Measurements from ENCODE around the gene MYH11. TPM values are rescaled to one million over a fixed set of nuclear protein-coding genes. Genes with fewer than 3 reads are reported as not detected.

Gene MYH11
- total RNA-seq = 100 to 1,000 TPM in 1 of 4 donors, 10 to 100 TPM in 3; 22.4 to 206 (median 26.8) TPM

DNA sequence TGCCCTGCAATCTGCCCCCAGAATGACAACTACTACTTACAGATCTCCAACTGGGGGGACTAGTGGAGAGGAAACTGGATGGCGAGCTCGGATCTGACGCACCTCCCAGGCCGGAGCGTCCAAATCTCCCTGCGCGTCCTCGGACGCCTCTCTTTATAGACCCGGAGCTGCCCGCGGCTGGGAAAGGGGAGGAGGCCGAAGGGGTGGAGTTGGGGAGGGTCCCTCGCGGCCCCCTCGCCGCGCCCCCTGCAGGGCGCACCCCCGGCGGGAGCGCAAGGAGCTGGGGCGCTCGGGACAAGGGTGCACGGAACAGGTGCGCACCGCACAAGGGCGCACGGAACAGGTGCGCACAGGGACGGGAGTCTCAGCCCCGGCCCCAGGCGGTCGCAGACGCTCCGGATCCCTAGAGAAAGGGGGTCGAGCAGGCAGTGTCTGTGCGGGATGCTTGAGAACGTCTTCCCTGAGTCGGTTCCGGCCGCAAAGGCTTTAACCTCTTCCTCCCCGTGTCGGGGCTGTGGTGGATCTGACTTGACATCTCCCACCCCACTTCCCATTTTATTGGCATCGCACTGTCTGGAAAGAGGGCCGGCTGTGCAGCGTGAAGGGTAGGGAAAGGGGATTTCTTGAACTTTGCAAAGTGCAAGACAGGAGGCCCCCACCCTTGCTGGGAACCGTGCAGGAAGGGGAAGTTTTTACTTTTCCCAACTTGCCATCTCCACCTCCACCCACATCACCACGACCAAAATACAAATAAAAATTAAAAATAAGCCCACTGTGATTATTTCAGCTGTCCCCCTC is at the start of gene MYH11:
TSS of gene MYH11 (minus strand) at position 128 of the 798 bp plus-strand sequence. CDS start 18,776 bp downstream, outside the sequence.
- TF ChIP-seq, protein P1, sequence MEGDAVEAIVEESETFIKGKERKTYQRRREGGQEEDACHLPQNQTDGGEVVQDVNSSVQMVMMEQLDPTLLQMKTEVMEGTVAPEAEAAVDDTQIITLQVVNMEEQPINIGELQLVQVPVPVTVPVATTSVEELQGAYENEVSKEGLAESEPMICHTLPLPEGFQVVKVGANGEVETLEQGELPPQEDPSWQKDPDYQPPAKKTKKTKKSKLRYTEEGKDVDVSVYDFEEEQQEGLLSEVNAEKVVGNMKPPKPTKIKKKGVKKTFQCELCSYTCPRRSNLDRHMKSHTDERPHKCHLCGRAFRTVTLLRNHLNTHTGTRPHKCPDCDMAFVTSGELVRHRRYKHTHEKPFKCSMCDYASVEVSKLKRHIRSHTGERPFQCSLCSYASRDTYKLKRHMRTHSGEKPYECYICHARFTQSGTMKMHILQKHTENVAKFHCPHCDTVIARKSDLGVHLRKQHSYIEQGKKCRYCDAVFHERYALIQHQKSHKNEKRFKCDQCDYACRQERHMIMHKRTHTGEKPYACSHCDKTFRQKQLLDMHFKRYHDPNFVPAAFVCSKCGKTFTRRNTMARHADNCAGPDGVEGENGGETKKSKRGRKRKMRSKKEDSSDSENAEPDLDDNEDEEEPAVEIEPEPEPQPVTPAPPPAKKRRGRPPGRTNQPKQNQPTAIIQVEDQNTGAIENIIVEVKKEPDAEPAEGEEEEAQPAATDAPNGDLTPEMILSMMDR (IDR thresholded peaks at IDR 0.05) = no peak
- no peak for DNase-seq (ENCODE audit: low spot score)
- no peak for ATAC-seq (ENCODE audit: low FRiP score)

DNA sequence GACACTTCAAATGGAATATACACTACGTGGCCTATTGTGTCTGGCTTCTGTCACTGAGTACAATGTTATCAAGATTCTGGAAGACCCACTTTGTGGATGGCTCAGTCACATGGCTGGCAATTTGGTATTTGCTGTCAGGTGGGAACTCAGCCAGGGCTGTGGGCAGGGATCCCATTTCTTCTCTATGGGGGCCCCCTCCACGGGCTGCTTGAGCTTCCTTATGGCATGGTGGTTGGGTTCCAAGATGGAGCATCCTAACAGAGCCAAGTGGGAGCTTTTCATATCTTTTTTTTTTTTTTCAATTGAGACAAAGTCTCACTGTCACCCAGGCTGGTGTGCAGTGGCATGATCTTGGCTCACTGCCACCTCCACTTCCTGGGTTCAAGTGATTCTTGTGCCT is 49.6 kb upstream of the MYH11 start:
- DNase-seq (ENCODE audit: low spot score) (no peak), ATAC-seq (ENCODE audit: low FRiP score) (no peak)
- TF ChIP-seq, protein P1 (IDR thresholded peaks at IDR 0.05) = no peak

DNA sequence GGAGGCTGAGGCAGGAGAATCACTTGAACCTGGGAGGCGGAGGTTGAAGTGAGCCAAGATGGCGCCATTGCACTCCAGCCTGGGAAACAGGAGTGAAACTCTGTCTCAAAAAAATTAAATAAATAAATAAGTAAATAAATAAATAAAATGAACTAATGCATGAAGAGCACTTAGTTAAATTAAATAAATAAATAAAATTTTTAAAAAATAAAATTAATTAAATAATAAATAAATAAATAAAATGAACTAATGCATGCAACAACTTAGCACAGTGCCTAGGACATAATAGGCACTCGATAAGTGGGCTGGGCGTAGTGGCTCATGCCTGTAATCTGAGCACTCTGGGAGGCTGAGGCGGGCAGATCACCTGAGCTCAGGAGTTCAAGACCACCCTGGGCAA is 47.1 kb upstream of the MYH11 start:
- TF ChIP-seq, protein P1 (IDR thresholded peaks at IDR 0.05) = no peak
- ATAC-seq (ENCODE audit: low FRiP score) (no peak), DNase-seq (ENCODE audit: low spot score) (no peak)

DNA sequence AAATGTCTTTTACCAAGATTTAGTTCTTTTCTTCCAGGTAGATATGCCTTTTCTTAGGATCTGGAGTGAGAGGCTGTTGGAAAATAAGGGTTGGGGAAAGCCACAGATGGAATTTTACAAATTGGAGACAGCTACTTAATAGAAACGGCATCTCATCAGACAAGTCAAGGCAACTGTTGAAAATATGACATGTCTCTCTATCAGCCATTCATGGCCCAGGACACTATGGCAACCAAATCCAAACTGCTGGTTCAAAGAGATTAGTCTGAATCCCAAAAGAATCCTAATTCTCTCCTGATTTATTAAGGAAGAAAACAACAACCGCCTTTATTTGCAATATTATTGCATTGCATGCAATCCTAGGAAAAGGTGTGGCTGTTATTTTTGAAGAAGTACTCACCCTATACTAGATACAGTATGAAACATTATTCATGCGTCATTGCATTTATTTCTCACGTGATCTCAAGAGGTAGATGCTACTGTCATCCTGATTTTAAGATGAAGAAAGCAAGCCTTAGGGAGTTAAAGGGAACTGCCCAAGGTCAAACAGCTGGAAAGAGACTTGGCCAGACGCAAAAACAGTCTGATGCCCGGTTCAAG is 44.2 kb upstream of the MYH11 start:
- ATAC-seq (ENCODE audit: low FRiP score) (peak; percentile 41), DNase-seq (ENCODE audit: low spot score) (no peak)
- TF ChIP-seq, protein P1 (IDR thresholded peaks at IDR 0.05) = no peak

DNA sequence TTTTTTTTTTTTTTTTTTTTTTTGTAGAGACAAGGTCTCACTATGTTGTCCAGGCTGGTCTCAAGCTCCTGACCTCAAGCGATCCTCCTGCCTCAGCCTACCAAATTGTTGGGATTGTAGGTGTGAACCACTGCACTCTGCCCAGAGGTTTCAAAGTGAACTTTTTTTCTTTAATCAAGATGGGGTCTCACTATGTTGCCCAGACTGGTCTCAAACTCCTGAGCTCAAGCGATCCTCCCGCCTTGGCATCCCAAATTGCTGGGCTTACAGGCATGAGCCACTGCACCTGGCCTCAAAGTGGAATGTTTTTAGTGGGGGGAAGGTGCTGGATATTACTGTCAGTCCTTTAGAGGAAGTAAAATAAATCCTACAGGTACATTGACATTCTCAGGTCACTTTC is 43.5 kb upstream of the MYH11 start:
- TF ChIP-seq, protein P1 (IDR thresholded peaks at IDR 0.05) = no peak
- ATAC-seq (ENCODE audit: low FRiP score) (no peak), DNase-seq (ENCODE audit: low spot score) (no peak)

DNA sequence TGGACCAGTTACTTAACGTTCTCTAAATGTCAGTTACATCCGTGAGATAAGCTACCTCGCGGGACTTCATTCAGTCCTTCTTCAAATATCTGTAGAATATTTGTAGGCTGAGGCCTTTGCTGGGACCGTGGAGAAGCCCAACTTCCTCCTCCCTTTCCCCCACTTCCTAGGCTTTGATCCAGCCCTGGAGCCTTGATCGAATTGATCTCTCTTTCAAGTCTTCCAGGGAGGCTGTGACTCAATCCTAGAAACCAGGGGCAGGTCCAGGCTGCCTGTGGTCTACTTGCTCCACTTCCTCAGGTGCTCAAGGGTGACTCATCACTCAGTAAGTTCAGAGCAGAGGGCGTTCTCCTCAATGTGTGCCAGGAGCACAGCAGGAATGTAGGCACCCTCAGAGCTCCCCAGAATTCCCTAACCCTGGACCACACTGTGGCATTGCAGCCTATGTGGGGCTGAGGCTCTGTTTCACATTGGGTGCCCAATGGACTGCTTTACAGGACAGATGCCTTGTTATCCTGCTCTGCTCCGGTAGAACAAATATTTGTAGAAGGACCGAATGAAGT is 42.8 kb upstream of the MYH11 start:
- DNase-seq (ENCODE audit: low spot score) (peak; percentile 25), ATAC-seq (ENCODE audit: low FRiP score) (peak; percentile 94)
- TF ChIP-seq, protein P1 (IDR thresholded peaks at IDR 0.05) = no peak

All from omental fat pad (tissue), 4 donors.